Measurements from ENCODE around the gene NIPSNAP2. TPM values are rescaled to one million over a fixed set of nuclear protein-coding genes. Genes with fewer than 3 reads are reported as not detected.
"Not testable (repeated sequence)": the region's sequence is repeated elsewhere in the genome, so short reads cannot be mapped to it uniquely, and the experiment has no call there.

Gene NIPSNAP2
- polyA plus RNA-seq, 1 of the 3 experiments (the other 2 are of a cell fraction) = 57.5 TPM

- WGBS (ENCODE audit: low lambda C conversion rate) = under 1% methylated on average over 48 of the region's 53 CpGs
- peak within 1 kb of the TSS; percentile 99 for H2AFZ ChIP-seq (ENCODE audit: low read depth)
- H3K4me1 ChIP-seq (ENCODE audit: control insufficient read depth in 1 of 2, insufficient read depth in 2 of 2, low read depth in 1 of 2, low read length in 1 of 2) = peaks cover 0 to 6% of the 10 kb centered on the region in 2 experiments; a peak in 2 of 4 replicates
- no peaks in the 10 kb centered on the region for H3K27me3 ChIP-seq (ENCODE audit: insufficient read depth)
- no peaks in the 10 kb centered on the region for H3K9me3 ChIP-seq
- TF ChIP-seq PBX3 (IDR thresholded peaks at IDR 0.05) (no peak), RAD21 (IDR thresholded peaks at IDR 0.05; ENCODE audit: low read length) (peak; percentile 16; the same call in 1 of the 2 replicates), MAX (IDR thresholded peaks at IDR 0.05; ENCODE audit: low read depth) (peak; percentile 92), POLR2AphosphoS5 (IDR thresholded peaks at IDR 0.05; ENCODE audit: low read depth, low read length) (peak; percentile 98), USF2 (IDR thresholded peaks at IDR 0.05; ENCODE audit: borderline replicate concordance, low read depth, low read length) (no peak), GATA2 (CRISPR knock-in tag; IDR thresholded peaks at IDR 0.05) (no peak), USF1 (IDR thresholded peaks at IDR 0.05; ENCODE audit: borderline replicate concordance, low read depth) (0 out of 2 replicates have a peak, but pooled peaks have one; percentile 36), SIN3A (IDR thresholded peaks at IDR 0.05; ENCODE audit: borderline replicate concordance, low read depth, low read length) (peak; percentile 92), REST (IDR thresholded peaks at IDR 0.05; ENCODE audit: low read depth, low read length) (peak; percentile 57; the same call in 1 of the 2 replicates), TAF1 (IDR thresholded peaks at IDR 0.05; ENCODE audit: borderline replicate concordance, low read depth, low read length) (peak; percentile 78), TEAD4 (IDR thresholded peaks at IDR 0.05; ENCODE audit: borderline replicate concordance, insufficient read depth) (no peak), NFIC (IDR thresholded peaks at IDR 0.05; ENCODE audit: borderline replicate concordance) (peak; percentile 15; the same call in 1 of the 2 replicates), CHD2 (IDR thresholded peaks at IDR 0.05; ENCODE audit: low read length, partially characterized antibody) (peak; percentile 86), RCOR1 (IDR thresholded peaks at IDR 0.05; ENCODE audit: low read length) (peak; percentile 45; the same call in 1 of the 2 replicates), MXI1 (IDR thresholded peaks at IDR 0.05; ENCODE audit: low read depth, low read length) (peak; percentile 99), NRF1 (IDR thresholded peaks at IDR 0.05; ENCODE audit: low read depth, low read length) (0 out of 2 replicates have a peak, but pooled peaks have one; percentile 14)
- H3K4me3 ChIP-seq (ENCODE audit: low read depth in 2 of 2, low read length in 1 of 2) = peak within 1 kb of the TSS; percentile 81 to 96
- peak within 1 kb of the TSS; percentile 87 for H3K4me2 ChIP-seq
- no peaks in the 10 kb centered on the region for H3K9me2 ChIP-seq
- peaks cover 12 to 27% of the 10 kb centered on the region in 2 experiments for H3K36me3 ChIP-seq (replicated peaks in 1 of 2; ENCODE audit: control insufficient read depth in 1 of 2, insufficient read depth in 2 of 2, low read length in 1 of 2)
- H3K9ac ChIP-seq = peak within 1 kb of the TSS; percentile 82
- H4K20me1 ChIP-seq (ENCODE audit: insufficient read depth) = no peaks in the 10 kb centered on the region
- CTCF ChIA-PET = interaction anchor here (2.6 kb wide), 1 partner anchor 12 kb away, joined by 19 read pairs; the partner anchor contains the start of gene NIPSNAP2
- H3K27ac ChIP-seq (ENCODE audit: low read depth in 2 of 2, low read length in 1 of 2) = peak within 1 kb of the TSS; percentile 30 to 35; a peak in 2 of 4 replicates
- H3F3A ChIP-seq (replicated peaks; ENCODE audit: insufficient read depth) = peaks cover 7% of the 10 kb centered on the region
- POLR2A ChIA-PET = no interaction called here
- DNase-seq = peak; percentile 99
- H3K79me2 ChIP-seq (ENCODE audit: insufficient read depth) = peaks cover 25% of the 10 kb centered on the region
Measured at GRCh38 chr7:55951637-55952351, 12.6 kb upstream of the NIPSNAP2 start, which contains the start of gene MRPS17. Gene MRPS17 (plus strand): TSS chr7:55951877. CDS start chr7:55953196, 1,319 bp downstream.

- CTCF ChIA-PET; H3K4me1 ChIP-seq (ENCODE audit: control insufficient read depth in 1 of 2, insufficient read depth in 2 of 2, low read depth in 1 of 2, low read length in 1 of 2); POLR2A ChIA-PET; H3K27me3 ChIP-seq (ENCODE audit: insufficient read depth); H3F3A ChIP-seq (replicated peaks; ENCODE audit: insufficient read depth); H3K9me3 ChIP-seq; H3K9me2 ChIP-seq; H4K20me1 ChIP-seq (ENCODE audit: insufficient read depth); DNase-seq: not testable (repeated sequence)
- H2AFZ ChIP-seq (ENCODE audit: low read depth) = peak overlapping the region; percentile 99
- peak overlapping the region; percentile 82 for H3K9ac ChIP-seq
- H3K36me3 ChIP-seq (replicated peaks in 1 of 2; ENCODE audit: control insufficient read depth in 1 of 2, insufficient read depth in 2 of 2, low read length in 1 of 2) = peaks cover 12 to 28% of the 10 kb centered on the region in 2 experiments
- H3K27ac ChIP-seq (ENCODE audit: low read depth in 2 of 2, low read length in 1 of 2) = peak overlapping the region in 1 of 2 experiments; percentile 30; a peak in 2 of 4 replicates
- WGBS (ENCODE audit: low lambda C conversion rate) = 37% methylated on average over 19 of the region's 19 CpGs
- H3K4me3 ChIP-seq (ENCODE audit: low read depth in 2 of 2, low read length in 1 of 2) = peak overlapping the region; percentile 81 to 96
- H3K79me2 ChIP-seq (ENCODE audit: insufficient read depth) = peaks cover 25% of the 10 kb centered on the region
- peak overlapping the region; percentile 87 for H3K4me2 ChIP-seq
Measured at GRCh38 chr7:55952352-55952671, 12.1 kb upstream of the NIPSNAP2 start.
